ENCODE measurements around the gene ADGRD1. TPM values are rescaled to one million over a fixed set of nuclear protein-coding genes. Genes with fewer than 3 reads are reported as not detected.

The ADGRD1 gene
- polyA plus RNA-seq, 4 donors, result 15.4 to 74.1 (median 18.7) TPM

DNA sequence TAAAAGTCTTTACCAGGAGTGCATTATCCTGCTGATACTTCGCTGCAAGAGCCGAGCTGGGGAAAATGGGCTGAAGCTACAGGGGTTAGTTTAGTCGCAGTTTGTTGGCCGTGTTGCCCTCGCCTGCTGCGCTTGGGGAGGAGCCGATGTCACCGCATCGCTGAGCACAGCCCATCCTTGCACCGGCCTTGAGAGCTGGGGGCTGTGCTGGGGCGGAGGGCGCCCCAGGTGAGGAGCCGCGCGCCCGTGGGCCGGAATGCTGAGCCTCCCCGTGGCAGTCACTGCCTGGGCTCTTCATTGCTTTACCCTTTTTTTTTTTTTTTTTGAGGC, 50.0 kb downstream of the ADGRD1 start:
- no peak for DNase-seq (ENCODE audit: low read depth in 4 of 4, low spot score in 3 of 4)

DNA sequence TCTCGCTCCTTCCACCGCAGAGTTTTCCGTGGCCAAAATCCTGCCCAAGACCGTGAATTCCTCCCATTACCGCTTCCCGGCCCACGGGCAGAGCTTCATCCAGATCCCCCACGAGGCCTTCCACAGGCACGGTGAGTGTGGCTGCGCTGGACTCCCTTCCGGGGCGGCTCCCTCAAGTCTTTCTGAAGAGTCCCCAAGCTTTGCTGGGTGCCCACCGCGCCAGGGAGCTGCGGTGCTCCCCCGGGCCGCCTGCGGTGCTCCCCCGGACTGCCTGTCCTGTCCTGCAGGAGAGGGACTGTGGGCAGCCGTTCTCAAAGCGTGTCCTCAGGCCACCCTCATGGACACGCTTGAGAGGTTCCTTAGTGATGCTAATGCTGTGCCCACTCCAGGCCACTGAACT, 50.5 kb downstream of the ADGRD1 start:
- DNase-seq (ENCODE audit: low read depth in 4 of 4, low spot score in 3 of 4), result no peak

DNA sequence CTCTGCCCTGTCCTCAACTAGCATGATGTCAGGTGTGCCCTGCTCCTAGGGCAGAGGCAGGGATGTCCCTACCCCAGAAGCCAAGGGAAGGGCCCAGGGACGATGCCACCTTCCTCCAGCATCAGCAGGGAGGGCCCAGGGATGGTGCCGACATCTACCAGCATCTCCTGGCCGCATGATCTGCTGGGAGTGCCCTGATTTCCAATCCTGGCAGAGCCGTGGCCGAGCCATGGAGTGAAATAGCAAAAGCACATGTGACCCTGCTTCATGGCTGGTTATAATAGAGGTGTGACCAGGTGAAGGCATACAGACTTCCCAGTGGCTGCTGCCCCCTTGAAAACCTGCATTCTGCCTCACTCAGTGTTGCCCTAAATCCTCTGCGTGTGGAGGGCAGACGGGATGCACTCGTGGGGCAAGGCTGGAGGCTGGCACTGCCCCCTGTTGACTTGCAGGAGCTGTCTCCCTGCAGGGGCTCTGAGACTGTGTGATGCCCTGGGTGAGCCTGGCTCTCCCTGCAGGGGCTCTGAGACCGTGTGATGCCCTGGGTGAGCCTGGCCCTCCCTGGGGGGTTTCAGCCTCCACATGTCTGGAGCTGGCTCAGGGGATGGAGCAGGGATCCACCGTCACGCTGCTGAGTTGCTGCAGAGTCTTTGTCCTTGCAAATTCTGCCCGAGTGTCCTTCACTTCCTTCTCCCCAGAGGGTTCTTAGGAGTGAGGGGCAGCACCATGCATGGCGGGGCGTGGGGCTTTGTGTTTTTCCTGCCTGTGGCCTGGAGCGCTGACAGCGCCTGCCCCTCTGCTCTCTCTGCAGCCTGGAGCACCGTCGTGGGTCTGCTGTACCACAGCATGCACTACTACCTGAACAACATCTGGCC, 51.7 kb downstream of the ADGRD1 start:
- DNase-seq (ENCODE audit: low read depth in 4 of 4, low spot score in 3 of 4), result no peak

DNA sequence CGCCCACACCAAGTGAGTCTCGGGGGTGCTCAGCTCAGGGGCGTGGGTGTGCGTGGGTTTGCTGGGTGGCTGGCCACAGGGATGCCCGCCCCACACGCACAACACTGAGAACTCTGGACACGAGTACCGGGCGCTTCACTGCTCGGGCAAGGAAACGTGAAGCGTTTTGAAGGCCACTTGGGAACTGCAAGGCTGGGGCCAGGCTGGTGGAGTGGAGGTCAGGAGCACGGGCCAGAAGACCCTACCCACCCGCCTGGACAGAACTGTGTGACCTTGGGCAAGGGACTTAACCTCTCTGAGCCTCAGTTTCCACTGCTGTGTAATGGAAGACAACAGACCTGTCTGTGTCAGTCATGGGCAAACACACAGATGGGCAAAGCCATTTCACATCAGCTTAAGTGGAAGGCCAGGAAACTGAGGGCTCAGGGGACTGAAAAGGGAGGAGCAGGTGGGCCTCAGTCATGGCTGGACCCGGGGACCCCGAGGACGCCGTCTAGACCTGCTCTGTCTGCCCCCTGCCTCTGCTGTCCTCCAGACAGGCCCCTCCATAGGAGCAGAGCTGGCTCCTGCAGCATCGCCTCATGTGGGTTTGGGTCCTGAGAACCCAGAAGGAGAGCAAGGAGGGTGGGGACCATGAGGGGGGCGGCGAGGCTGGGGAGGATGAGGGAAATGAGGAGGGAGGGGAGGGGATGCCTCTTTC, 52.5 kb downstream of the ADGRD1 start:
- DNase-seq (ENCODE audit: low read depth in 4 of 4, low spot score in 3 of 4), result no peak

DNA sequence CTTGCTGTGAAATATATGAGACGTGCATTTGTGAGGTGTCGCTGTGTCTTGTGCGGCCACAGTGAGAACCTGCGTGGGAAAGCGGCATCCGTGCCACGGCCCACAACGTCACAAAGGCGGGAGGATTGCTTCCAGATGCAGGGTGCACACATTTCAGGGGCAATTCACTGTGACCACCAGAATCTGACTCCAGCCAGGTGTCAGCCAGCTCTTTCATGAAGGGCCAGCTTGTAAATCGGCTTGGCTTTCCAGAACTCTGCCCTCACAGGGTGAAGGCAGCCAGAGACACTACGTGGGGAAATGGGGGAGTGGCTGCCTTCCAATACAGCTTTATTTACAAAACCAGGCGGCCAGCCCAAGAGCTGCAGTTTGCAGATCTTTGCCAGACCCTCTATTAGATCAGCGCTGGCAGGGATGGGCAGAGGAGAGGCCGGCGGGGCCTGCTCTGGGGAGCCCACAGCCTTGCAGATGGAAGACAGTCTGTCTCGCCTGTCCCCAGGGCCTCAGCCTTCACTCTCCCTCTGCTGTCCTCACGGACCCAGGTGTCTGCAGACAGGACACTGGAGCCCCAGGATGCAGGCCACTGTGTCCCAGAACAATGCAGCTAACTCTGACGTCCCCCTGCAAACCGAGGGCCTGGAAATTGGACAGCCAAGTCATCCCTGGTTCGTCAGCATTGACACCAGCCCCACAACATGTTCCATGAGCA, 53.5 kb downstream of the ADGRD1 start:
- peak in 1 of 4 donors; percentile 27 for DNase-seq (ENCODE audit: low read depth in 4 of 4, low spot score in 3 of 4)

DNA sequence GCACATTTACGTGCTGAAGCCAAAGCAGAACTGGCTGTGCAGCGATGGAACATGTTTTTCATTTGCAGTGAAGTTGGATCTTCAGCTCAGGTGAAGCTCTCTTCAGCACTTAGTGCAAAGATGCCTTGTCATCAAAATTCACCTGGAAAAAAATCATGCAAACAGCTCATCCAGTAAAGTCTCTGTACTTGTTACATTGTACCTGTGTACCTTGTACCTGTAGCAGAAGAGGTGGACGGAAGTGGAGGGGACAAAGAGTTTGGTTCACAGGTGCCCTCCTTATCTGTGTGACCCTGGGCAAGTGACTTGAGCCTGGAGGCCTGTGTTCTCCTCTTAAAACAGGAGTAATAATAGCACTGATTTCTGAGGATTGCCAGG, 54.0 kb downstream of the ADGRD1 start:
- no peak for DNase-seq (ENCODE audit: low read depth in 4 of 4, low spot score in 3 of 4)

DNA sequence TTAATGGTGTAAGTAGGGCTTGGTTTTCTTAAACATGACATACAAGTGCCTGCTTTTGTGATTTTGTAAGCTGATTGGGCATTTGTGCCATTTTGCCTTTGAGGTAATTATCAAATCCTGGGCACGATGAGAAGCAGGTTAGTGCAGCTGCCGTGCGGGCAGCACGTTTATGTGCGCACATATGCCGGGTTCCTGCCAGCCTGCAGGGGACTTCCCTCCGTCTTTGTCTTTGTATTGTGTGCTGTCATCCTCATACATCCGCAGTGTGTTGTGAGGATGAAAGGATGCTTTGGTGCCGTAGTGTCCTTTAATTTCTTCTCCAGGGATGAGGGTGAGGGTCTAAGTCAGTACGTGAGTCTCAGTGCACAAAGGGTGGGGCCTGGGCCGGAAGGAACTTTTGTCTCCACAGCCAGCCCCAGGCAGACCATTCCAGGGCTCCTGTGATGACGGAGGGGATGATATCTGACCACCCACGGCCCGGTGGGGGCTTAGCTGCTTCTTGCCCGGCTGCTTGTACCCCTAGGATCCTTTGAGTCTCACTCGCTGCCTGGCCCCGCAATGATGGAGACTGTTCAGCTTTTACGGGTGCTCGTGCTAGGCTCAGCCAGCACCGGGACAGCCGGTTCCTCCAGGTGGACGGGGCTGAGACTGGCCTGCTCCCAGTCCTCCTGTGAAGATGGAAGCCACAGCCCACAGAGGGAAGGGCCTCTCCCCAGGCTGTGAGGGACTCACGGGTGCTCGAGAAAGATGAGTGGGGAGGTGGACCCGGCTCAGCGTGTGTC, 54.6 kb downstream of the ADGRD1 start:
- DNase-seq (ENCODE audit: low read depth in 4 of 4, low spot score in 3 of 4), result no peak

DNA sequence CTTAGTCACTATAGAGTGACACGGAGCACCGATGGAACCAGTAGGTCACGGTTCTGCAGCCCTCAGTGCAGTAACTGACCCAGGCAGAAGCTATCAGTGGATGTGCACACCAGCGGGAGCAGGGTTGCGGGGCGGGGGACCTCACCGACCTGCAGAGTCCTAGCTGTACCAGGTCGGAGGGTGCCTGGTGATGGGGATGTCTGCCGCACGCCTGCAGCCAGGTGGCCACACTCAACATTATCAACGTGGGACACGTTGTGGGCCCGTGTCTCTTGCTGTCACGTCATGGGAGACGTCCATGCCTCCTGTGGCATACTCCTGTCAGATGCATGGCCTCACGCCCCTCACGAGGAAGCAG, 55.2 kb downstream of the ADGRD1 start:
- no peak for DNase-seq (ENCODE audit: low read depth in 4 of 4, low spot score in 3 of 4)

DNA sequence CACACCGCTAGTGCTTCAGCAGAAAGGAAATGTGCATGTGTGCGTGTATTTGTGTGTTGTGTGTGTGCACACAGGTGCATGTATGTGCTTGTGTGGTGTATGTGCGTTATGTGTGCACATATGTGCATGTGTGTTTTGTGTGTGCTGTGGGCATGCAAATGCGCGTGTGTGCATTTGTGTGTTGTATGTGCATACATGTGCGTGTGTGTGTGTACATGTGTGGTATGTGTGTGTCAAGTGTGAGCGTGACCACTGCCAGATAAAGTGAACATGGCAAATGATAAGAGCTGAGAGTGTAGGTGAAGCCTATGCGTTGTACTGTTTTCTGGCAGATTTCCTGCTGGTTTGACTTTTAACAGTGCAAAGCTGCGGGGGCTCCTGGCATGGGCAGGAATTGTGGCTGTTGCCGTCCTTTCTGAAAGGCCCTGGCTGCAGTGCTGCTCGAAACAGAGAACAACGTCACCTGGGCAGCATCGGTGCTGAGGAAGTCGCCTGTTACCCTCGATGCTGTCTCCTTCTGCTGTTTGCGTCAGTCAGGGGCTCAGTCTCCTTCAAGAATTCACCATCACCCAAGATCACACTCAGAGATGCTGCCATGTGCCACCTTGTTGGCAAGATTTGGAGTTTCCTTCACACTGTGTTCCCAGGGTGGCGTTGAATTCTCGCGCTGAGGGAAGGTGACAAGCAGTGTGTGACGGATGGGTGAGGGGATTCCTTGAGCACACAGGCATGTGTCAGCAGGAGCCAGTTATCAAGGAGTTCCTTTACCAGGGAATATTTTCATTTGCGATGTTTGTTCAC, 56.1 kb downstream of the ADGRD1 start:
- no peak for DNase-seq (ENCODE audit: low read depth in 4 of 4, low spot score in 3 of 4)

DNA sequence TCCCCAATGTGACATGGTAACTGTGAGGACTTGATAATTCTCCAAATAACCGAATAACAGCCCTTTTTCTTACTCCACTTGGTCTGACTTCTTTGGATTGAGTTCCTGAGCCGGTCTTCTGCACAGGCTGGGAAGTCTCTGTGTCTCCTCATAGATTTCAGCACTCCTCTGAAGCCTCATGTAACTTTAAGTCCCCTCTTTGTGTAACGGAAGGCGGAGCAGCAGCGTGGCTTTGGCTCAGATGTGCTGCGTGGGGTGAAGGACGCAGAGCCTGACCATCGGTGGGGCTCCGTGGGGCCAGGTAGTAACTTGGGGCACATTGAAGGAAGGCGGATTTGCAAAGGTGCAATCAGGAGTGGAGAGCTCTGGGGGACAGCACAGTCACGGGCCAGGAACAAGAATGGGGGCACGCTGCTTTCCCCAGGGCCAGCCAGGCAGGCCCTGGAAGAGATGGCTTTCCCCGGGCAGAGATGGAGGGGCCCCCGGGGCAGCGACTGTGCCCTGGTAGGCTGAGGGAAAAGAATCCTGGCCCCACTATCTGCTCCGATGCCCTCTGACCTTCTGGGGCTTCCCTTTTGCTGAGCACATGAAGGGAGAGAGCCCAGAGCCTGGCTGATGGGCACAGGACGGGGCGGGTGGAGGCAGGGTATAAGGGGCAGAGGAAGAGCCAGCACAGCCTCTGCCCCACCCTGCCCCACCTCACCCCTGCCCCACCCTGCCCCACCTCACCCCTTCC, 56.9 kb downstream of the ADGRD1 start:
- DNase-seq (ENCODE audit: low read depth in 4 of 4, low spot score in 3 of 4), result no peak

DNA sequence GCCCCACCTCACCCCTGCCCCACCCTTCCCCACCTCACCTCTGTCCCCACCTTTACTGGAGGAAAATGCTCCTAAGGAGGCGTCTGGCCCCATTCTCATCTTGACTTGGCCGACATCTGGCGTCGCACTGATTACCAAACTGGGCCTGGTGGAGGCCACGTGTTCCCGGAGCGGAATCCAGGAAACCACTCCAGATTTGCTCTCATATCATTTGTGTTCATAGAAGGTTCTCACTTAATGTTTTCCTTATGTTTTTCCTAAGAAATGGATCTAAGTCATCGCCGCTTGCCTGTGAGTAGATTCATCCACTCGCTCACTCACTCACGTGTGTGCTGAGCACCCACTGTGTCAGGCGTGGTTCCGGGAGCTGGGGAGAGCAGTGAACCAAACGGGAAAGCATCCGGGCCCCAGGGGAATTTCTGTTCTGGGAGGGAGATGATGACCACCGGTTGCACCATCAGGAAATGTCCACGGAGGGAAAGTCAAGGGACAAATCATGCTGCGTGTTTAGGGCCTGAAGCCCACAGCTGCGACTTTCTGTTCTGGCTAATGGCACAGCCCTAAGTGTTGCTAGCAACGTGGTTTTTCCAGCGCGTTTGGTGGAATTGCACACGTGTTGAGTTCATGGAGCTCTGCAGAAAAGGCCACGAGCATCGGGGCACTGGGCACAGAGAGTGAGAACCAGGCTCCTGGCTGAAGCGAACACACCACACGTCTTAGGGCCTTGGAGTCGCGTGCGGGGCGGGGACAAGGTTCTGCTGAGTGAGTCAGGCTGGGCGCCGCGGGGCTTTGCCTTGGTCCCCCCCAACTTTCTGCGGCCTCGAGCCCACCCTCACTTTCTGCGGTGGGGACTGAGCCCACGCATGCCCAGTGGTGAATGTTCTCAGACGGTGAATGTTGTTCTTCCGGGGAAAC, 57.7 kb downstream of the ADGRD1 start:
- no peak for DNase-seq (ENCODE audit: low read depth in 4 of 4, low spot score in 3 of 4)

DNA sequence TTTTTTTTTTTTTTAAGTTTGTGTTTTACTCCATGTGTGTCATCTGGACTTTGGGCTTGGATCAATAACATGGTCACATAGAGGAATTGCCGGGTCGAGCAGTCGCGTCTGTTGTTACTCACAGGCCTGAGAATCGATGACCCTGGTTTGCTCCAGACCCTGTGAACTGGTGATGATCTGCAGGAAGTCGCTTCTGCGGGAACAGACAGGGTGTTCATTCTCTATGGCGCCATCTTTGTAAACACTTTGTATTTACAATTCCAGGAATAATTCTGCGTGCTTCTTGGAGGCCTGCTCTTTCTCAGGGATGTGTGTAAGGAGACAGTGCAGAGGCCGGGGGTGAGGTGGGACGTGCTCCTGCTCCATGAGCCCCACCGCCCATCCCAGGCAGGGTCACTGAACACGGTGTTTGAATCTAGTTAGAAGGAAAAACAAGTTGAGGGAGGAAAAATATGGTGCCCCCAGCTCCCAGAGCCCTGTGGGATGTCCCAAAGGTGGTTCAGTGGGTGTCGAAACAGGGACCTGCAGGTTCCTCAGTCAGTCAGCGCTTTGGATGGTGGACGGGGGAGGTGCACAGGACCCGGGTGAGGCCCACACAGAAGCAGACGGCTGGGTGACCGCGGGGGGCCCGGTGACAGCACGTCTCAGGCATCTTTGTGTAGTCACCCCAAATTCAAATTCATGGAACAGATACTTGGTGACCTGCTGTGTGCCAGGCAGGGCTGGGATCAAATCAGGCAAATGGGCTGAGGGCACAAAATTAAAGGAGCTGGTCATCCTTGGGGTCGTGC, 58.8 kb downstream of the ADGRD1 start:
- no peak for DNase-seq (ENCODE audit: low read depth in 4 of 4, low spot score in 3 of 4)

DNA sequence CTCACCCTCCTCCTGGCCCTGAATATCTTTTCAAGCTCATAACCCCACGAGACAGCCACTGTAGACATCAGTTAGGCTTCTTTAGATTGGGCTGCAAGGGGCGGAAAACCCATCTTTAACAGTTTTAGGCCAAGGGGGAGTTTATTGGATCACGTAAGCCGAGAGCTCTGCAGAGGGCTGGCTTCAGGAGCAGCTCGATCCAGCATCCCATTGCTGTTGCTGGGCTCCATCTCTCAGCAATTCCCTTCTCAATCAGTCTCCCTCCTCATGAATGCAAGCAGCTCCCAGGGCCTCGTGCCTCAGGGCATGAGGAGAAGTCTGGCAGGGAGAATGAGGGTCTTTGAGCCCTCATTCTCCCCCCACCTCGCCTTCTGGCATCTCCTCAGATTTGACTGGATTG, 59.4 kb downstream of the ADGRD1 start:
- DNase-seq (ENCODE audit: low read depth in 4 of 4, low spot score in 3 of 4), result no peak

DNA sequence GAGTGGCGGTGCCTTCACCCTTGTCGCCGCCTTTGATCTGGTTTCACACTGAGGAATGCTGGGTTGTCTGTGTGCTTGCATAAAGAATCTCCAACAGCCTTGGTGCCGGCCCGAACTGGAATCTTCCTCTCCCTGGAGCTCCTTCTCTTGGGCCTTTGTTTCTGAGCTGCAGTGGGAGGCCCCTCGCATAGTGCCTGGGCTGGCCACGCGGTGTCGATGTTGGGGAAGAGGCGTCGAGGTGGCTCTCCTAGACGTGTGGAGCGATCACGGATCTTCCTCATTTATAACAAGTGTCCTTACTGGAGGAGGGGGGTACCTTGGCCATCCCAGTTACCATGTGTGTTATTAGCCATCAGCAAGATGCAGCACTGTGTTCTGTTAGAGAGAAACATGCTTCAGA, 60.6 kb downstream of the ADGRD1 start:
- no peak for DNase-seq (ENCODE audit: low read depth in 4 of 4, low spot score in 3 of 4)

DNA sequence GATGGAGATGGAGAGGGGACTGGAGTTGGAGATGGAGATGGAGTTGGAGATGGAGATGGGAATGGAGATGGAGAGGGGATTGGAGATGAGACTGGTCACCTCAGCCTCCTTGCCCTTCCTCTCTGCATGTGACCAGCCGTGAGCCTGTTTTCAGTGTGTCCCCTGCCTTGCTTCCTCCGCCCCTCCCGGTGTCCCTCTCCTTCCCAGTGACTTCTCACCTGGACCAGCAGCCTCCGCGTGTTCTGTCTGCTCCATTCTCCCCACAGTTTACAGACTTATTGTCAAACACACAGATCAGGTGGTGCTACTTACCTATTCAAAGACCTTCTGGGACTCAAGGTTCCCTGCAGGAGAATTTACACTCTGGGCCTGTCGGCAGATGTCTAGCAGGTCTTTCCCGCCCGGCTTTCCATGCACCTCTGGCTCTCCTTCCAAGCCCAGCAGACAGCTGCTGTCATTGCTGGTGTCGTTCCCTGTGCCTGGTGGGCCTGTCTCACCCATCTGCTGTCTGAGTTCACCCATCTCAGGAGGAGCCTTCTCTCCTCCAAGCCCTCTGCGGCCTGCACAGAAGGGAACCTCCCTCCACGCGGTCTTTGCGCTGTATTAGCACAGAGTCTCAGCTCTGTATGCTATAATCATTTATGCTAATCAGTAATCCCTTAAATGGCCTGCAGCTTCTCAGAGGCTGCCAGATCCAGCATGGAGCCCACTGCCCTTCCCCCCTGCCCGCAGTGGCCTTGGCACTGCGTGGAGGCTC, 62.1 kb downstream of the ADGRD1 start:
- DNase-seq (ENCODE audit: low read depth in 4 of 4, low spot score in 3 of 4), result no peak

DNA sequence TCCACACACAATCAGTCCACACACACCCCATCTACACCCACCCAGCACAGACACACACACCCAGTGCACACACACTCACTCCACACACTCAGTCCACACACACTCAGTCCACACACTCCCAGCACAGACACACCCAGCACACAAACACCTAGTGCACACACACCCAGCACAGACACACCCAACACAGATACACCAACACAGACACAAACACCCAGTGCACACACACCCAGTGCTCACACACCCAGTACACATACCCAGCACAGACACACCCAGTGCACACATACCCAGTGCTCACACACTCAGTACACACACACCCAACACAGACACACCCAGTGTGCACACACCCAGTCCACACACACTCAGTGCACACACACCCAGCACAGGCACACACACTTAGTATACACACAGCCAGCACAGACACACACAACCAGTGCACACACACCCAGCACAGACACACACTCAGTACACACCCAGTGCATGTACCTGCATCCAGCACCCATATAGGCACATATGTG, 63.8 kb downstream of the ADGRD1 start:
- no peak for DNase-seq (ENCODE audit: low read depth in 4 of 4, low spot score in 3 of 4)

All from left renal pelvis (tissue), 4 donors.